ENCODE results near the gene LMX1A. TPM values are rescaled to one million over a fixed set of nuclear protein-coding genes. Genes with fewer than 3 reads are reported as not detected.
A peak's percentile ranks its signal among the peaks of the same experiment; 100 is the strongest.

Gene LMX1A
- total RNA-seq, 1 donor from 2014 or later = not detected

GRCh38 chr1:165364568-165365133 is 8.1 kb upstream of the LMX1A start:
- H3K27me3 Mint-ChIP-seq = peaks cover 74% of the 10 kb centered on the region
- peaks cover 3% of the 10 kb centered on the region for H3K4me1 Mint-ChIP-seq (ENCODE audit: low read depth)
- DNase-seq (ENCODE audit: low spot score, unreplicated experiment) = no peak
- no peak overlapping the region for H3K4me3 Mint-ChIP-seq (ENCODE audit: low read depth)
- H3K27ac Mint-ChIP-seq = no peak overlapping the region
- H3K9me3 Mint-ChIP-seq (ENCODE audit: low read depth) = no peaks in the 10 kb centered on the region
- H3K36me3 Mint-ChIP-seq (ENCODE audit: insufficient read depth) = no peaks in the 10 kb centered on the region
- TF ChIP-seq, protein P1, sequence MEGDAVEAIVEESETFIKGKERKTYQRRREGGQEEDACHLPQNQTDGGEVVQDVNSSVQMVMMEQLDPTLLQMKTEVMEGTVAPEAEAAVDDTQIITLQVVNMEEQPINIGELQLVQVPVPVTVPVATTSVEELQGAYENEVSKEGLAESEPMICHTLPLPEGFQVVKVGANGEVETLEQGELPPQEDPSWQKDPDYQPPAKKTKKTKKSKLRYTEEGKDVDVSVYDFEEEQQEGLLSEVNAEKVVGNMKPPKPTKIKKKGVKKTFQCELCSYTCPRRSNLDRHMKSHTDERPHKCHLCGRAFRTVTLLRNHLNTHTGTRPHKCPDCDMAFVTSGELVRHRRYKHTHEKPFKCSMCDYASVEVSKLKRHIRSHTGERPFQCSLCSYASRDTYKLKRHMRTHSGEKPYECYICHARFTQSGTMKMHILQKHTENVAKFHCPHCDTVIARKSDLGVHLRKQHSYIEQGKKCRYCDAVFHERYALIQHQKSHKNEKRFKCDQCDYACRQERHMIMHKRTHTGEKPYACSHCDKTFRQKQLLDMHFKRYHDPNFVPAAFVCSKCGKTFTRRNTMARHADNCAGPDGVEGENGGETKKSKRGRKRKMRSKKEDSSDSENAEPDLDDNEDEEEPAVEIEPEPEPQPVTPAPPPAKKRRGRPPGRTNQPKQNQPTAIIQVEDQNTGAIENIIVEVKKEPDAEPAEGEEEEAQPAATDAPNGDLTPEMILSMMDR (IDR thresholded peaks at IDR 0.05; ENCODE audit: unreplicated experiment) = no peak

GRCh38 chr1:165356876-165357275 is 361 bp upstream of the LMX1A start:
- no peaks in the 10 kb centered on the region for H3K36me3 Mint-ChIP-seq (ENCODE audit: insufficient read depth)
- peaks cover 91% of the 10 kb centered on the region for H3K27me3 Mint-ChIP-seq
- H3K27ac Mint-ChIP-seq = no peak overlapping the region
- DNase-seq (ENCODE audit: low spot score, unreplicated experiment) = peak; percentile 22
- H3K4me1 Mint-ChIP-seq (ENCODE audit: low read depth) = peaks cover 21% of the 10 kb centered on the region
- H3K9me3 Mint-ChIP-seq (ENCODE audit: low read depth) = no peaks in the 10 kb centered on the region
- peak overlapping the region; percentile 9 for H3K4me3 Mint-ChIP-seq (ENCODE audit: low read depth)
- TF ChIP-seq, protein P1 (IDR thresholded peaks at IDR 0.05; ENCODE audit: unreplicated experiment) = no peak

- peaks cover 22% of the 10 kb centered on the region for H3K4me1 Mint-ChIP-seq (ENCODE audit: low read depth)
- no peaks in the 10 kb centered on the region for H3K36me3 Mint-ChIP-seq (ENCODE audit: insufficient read depth)
- no peaks in the 10 kb centered on the region for H3K9me3 Mint-ChIP-seq (ENCODE audit: low read depth)
- TF ChIP-seq, protein P1 (IDR thresholded peaks at IDR 0.05; ENCODE audit: unreplicated experiment) = no peak
- DNase-seq (ENCODE audit: low spot score, unreplicated experiment) = no peak
- H3K4me3 Mint-ChIP-seq (ENCODE audit: low read depth) = peak overlapping the region; percentile 34
- H3K27me3 Mint-ChIP-seq = peaks cover 93% of the 10 kb centered on the region
- peak overlapping the region; percentile 54 for H3K27ac Mint-ChIP-seq
These were observed 1.2 kb downstream of the LMX1A start for GRCh38 chr1:165355139-165355976.

DNA sequence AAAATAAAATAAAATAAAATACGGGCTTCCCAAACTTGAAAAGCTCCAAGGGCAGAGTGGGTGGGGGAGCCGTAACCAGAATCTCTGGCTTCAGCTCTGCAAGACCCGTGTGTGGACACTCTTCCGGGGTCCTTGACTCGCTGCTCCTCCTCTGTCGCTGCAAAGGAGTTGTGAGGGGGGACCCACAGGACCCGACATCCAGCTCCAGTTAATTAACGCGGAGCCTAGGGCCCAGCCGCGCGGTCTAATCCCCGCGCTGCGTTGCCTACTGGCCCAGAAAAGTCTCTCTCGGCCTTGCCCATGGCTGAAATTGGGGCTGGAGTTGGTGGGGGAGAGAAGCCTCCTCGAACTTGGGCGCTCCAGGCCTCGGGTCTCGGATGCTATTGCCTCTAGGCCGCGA is 1.8 kb downstream of the LMX1A start:
- no peak for DNase-seq (ENCODE audit: low spot score, unreplicated experiment)
- no peak overlapping the region for H3K4me3 Mint-ChIP-seq (ENCODE audit: low read depth)
- peaks cover 22% of the 10 kb centered on the region for H3K4me1 Mint-ChIP-seq (ENCODE audit: low read depth)
- no peaks in the 10 kb centered on the region for H3K36me3 Mint-ChIP-seq (ENCODE audit: insufficient read depth)
- H3K27me3 Mint-ChIP-seq = peaks cover 93% of the 10 kb centered on the region
- TF ChIP-seq, protein P1 (IDR thresholded peaks at IDR 0.05; ENCODE audit: unreplicated experiment) = no peak
- no peaks in the 10 kb centered on the region for H3K9me3 Mint-ChIP-seq (ENCODE audit: low read depth)
- H3K27ac Mint-ChIP-seq = no peak overlapping the region

- DNase-seq (ENCODE audit: low spot score, unreplicated experiment) = no peak
- Mint-ChIP-seq H3K36me3 (ENCODE audit: insufficient read depth) (no peaks in the 10 kb centered on the region), H3K4me3 (ENCODE audit: low read depth) (peak overlapping the region; percentile 2), H3K4me1 (ENCODE audit: low read depth) (peaks cover 22% of the 10 kb centered on the region), H3K27me3 (peaks cover 93% of the 10 kb centered on the region), H3K9me3 (ENCODE audit: low read depth) (no peaks in the 10 kb centered on the region), H3K27ac (peak overlapping the region; percentile 12)
- TF ChIP-seq, protein P1 (IDR thresholded peaks at IDR 0.05; ENCODE audit: unreplicated experiment) = no peak
These were observed 2.5 kb downstream of the LMX1A start for GRCh38 chr1:165353731-165354671.

All from progenitor cell of endocrine pancreas (in vitro differentiated cells).